Prostate gland (tissue), 2 donors: ENCODE results near the gene MPHOSPH9.

Experiments used
- CTCF ChIP-seq, 4 experiments: fragments of 200-600 bp in 2 of 4; fragments of 450-650 bp in 2 of 4; sonication (generic) in 2 of 4; IDR thresholded peaks; 1 replicate in 3 of 4; 2 replicates in 1 of 4; pipeline ENCODE4 v1.5.1; 2016 to 2019; ENCODE audit warnings: antibody characterized with exemption in 4 of 4, mild to moderate bottlenecking in 2 of 4, moderate library complexity in 2 of 4
- POLR2A ChIP-seq: fragments of 450-650 bp; IDR thresholded peaks from one replicate; pipeline ENCODE4 v1.6.1; 2016; ENCODE audit warnings: antibody characterized with exemption, mild to moderate bottlenecking

- TF ChIP-seq POLR2A = no peak
- TF ChIP-seq CTCF (IDR thresholded peaks at IDR 0.05) = no peak
Measured at GRCh38 chr12:123243671-123244262, 10.8 kb upstream of the MPHOSPH9 start.
